Ishikawa (cell line): Measurements from ENCODE around the gene GTF2F2.

Experiments used
- CEBPB ChIP-seq: IDR thresholded peaks from 2 replicates; pipeline ENCODE4 v1.6.1; 2012
- CREB1 ChIP-seq: IDR thresholded peaks from 2 replicates; pipeline ENCODE4 v1.6.1; 2012; ENCODE audit warnings: low read depth
- EGR1 ChIP-seq: IDR thresholded peaks from 2 replicates; pipeline ENCODE4 v1.6.1; 2012
- EP300 ChIP-seq: IDR thresholded peaks from 2 replicates; pipeline ENCODE4 v1.6.1; 2012; ENCODE audit warnings: borderline replicate concordance
- FOXM1 ChIP-seq: IDR thresholded peaks from 2 replicates; pipeline ENCODE4 v1.6.1; 2012; ENCODE audit warnings: low read depth, borderline replicate concordance
- NFIC ChIP-seq: IDR thresholded peaks from 2 replicates; pipeline ENCODE4 v1.6.1; 2012
- RAD21 ChIP-seq: IDR thresholded peaks from 2 replicates; pipeline ENCODE4 v1.6.1; 2012; ENCODE audit warnings: low read depth
- REST ChIP-seq: IDR thresholded peaks from 2 replicates; pipeline ENCODE4 v1.6.1; 2012; ENCODE audit warnings: low read depth, mild to moderate bottlenecking
- TAF1 ChIP-seq: IDR thresholded peaks from 2 replicates; pipeline ENCODE4 v1.6.1; 2012; ENCODE audit warnings: low read depth, mild to moderate bottlenecking
- TCF12 ChIP-seq: IDR thresholded peaks from 2 replicates; pipeline ENCODE4 v1.6.1; 2012; ENCODE audit warnings: low read depth
- TEAD4 ChIP-seq: IDR thresholded peaks from 2 replicates; pipeline ENCODE4 v1.6.1; 2012
- YY1 ChIP-seq: IDR thresholded peaks from 2 replicates; pipeline ENCODE4 v1.6.1; 2012; ENCODE audit warnings: low read depth
- ZBTB7A ChIP-seq: IDR thresholded peaks from 2 replicates; pipeline ENCODE4 v1.6.1; 2012; ENCODE audit warnings: low read depth
- TF ChIP-seq, protein P1 (sequence below): IDR thresholded peaks from 2 replicates; pipeline ENCODE4 v1.6.1; 2012
- TF ChIP-seq, protein P2 (sequence below): IDR thresholded peaks from 2 replicates; pipeline ENCODE4 v1.6.1; 2012

GTF2F2 gene

GRCh38 chr13:45137526-45137925 lies 17.2 kb downstream of the GTF2F2 start:
- TF ChIP-seq, protein P1, sequence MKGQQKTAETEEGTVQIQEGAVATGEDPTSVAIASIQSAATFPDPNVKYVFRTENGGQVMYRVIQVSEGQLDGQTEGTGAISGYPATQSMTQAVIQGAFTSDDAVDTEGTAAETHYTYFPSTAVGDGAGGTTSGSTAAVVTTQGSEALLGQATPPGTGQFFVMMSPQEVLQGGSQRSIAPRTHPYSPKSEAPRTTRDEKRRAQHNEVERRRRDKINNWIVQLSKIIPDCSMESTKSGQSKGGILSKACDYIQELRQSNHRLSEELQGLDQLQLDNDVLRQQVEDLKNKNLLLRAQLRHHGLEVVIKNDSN: no peak
- TF ChIP-seq TEAD4: no peak
- TF ChIP-seq NFIC: no peak

DNA sequence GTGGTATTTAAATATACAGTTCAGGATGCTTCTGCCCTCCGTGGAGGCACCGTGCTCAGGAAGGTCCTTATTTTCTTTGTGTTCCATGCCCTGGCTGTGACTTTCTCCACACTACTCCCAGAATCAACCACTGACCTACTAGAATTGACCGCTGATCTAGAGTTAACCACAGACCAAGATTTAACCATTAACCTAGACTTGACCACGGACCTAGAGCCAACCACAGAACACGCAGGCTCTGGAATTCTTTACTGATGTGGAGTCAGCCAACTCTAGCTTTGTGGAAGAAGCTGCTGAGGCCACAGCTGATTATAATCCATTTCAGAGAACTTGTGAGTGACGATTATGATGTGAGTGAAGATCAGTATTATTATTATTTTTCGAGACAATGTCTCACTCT lies 18.0 kb downstream of the GTF2F2 start:
- TF ChIP-seq TAF1 (no peak), CREB1 (no peak), CEBPB (no peak), TCF12 (no peak), TEAD4 (no peak), EGR1 (no peak), NFIC (no peak), RAD21 (no peak), ZBTB7A (no peak), YY1 (no peak), EP300 (no peak), REST (no peak), FOXM1 (no peak)
- TF ChIP-seq, protein P2, sequence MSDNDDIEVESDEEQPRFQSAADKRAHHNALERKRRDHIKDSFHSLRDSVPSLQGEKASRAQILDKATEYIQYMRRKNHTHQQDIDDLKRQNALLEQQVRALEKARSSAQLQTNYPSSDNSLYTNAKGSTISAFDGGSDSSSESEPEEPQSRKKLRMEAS: no peak
- TF ChIP-seq, protein P1: no peak

DNA sequence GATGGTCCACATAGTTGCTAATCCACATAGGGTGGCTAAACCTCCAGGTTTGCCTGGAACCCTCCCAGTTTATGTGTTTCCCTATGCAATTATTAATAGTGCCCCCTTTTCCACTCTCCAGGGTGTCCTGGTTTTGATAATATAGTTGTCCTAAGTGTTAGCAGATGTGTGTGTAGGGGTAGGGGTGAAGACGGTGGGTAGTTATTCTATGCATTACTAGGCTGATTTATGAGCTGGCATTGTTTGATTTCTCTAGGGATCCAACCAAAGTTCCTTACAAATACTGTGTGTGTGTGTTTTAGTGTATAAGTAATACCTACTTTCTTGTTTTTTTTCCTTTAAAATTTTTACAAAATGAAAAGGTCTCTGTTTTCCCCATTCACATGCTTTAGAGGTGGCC lies 21.1 kb downstream of the GTF2F2 start:
- TF ChIP-seq NFIC (no peak), TAF1 (no peak), REST (no peak), TEAD4 (no peak), ZBTB7A (no peak)
- TF ChIP-seq, protein P1: no peak

- TF ChIP-seq EGR1: no peak
- no peak for TF ChIP-seq ZBTB7A
- no peak for TF ChIP-seq TEAD4
- TF ChIP-seq NFIC: no peak
- no peak for TF ChIP-seq CREB1
- TF ChIP-seq TCF12: 0 out of 2 replicates have a peak, but pooled peaks have one; percentile 21
- no peak for TF ChIP-seq YY1
- TF ChIP-seq, protein P1: no peak
- no peak for TF ChIP-seq REST
- TF ChIP-seq FOXM1: no peak
- TF ChIP-seq CEBPB: no peak
- TF ChIP-seq TAF1: no peak
- TF ChIP-seq, protein P2: no peak
- TF ChIP-seq EP300: peak; percentile 42; the same call in 1 of the 2 replicates
- no peak for TF ChIP-seq RAD21
These were observed 22.4 kb downstream of the GTF2F2 start for GRCh38 chr13:45142440-45143345.
